Keratinocyte (primary cell): ENCODE measurements around the gene RPL4. TPM values are rescaled to one million over a fixed set of nuclear protein-coding genes. Genes with fewer than 3 reads are reported as not detected.

Experiments
- DNase-seq: peaks from one replicate; pipeline ENCODE4 v3.0.0-alpha.2; 2011; ENCODE audit warnings: low read depth, missing footprints, low spot score
- FAIRE-seq: peaks from 2 replicates; lab custom pipeline; 2011; peaks lifted over from hg19 to GRCh38; lab: Jason Lieb, UNC
- H2AFZ ChIP-seq: 2 replicates; pipeline ENCODE4 v1.6.0; 2012; ENCODE audit warnings: low read length, control low read depth, inconsistent platforms; ENCODE audit not compliant: control insufficient read depth
- H3K27ac ChIP-seq: 2 replicates; pipeline ENCODE4 v1.5.1; 2011; ENCODE audit warnings: low read length; ENCODE audit not compliant: control insufficient read depth, insufficient read depth
- H3K27me3 ChIP-seq: 3 replicates; pipeline ENCODE4 v1.6.0; 2011; ENCODE audit warnings: low read length; ENCODE audit not compliant: control insufficient read depth, insufficient read depth; ENCODE audit errors: extremely low read depth
- H3K36me3 ChIP-seq, 2 experiments: 2 replicates in 1 of 2; 3 replicates in 1 of 2; pipeline ENCODE4 v1.5.1; 2011; ENCODE audit warnings: low read length in 2 of 2, mild to moderate bottlenecking in 1 of 2; ENCODE audit not compliant: control insufficient read depth in 2 of 2, insufficient read depth in 2 of 2; ENCODE audit errors: extremely low read depth in 1 of 2
- H3K4me1 ChIP-seq: 3 replicates; pipeline ENCODE4 v1.5.1; 2011; ENCODE audit warnings: low read length; ENCODE audit not compliant: control insufficient read depth, insufficient read depth; ENCODE audit errors: extremely low read depth
- H3K4me2 ChIP-seq: 3 replicates; pipeline ENCODE4 v1.6.0; 2011; ENCODE audit warnings: low read depth, low read length; ENCODE audit not compliant: control insufficient read depth, insufficient read depth; ENCODE audit errors: extremely low read depth
- H3K4me3 ChIP-seq, 3 experiments: fragments of 200-600 bp in 1 of 3; sonication (generic) in 1 of 3; 2 replicates in 2 of 3; 3 replicates in 1 of 3; pipeline ENCODE4 v1.5.1; 2011 to 2016; ENCODE audit warnings: low read length in 3 of 3, mild to moderate bottlenecking in 3 of 3, control low read depth in 2 of 3, inconsistent platforms in 1 of 3, low read depth in 1 of 3, mixed read lengths in 1 of 3, mixed run types in 1 of 3, moderate library complexity in 1 of 3; ENCODE audit not compliant: control insufficient read depth in 2 of 3, insufficient read depth in 2 of 3; ENCODE audit errors: extremely low read depth in 1 of 3
- H3K79me2 ChIP-seq: 2 replicates; pipeline ENCODE4 v1.6.0; 2012; ENCODE audit warnings: low read length; ENCODE audit not compliant: control insufficient read depth, insufficient read depth
- H3K9ac ChIP-seq: 3 replicates; pipeline ENCODE4 v1.6.0; 2011; ENCODE audit warnings: low read length; ENCODE audit not compliant: control insufficient read depth, insufficient read depth; ENCODE audit errors: extremely low read depth
- H3K9me1 ChIP-seq: 3 replicates; pipeline ENCODE4 v1.6.0; 2011; ENCODE audit warnings: low read length; ENCODE audit not compliant: control insufficient read depth, insufficient read depth; ENCODE audit errors: extremely low read depth
- H3K9me3 ChIP-seq: 2 replicates; pipeline ENCODE4 v1.5.1; 2012; ENCODE audit warnings: low read depth, low read length; ENCODE audit not compliant: control insufficient read depth
- H4K20me1 ChIP-seq: 3 replicates; pipeline ENCODE4 v1.6.0; 2011; ENCODE audit warnings: low read length; ENCODE audit not compliant: control insufficient read depth, insufficient read depth; ENCODE audit errors: extremely low read depth
- EZH2 ChIP-seq: IDR thresholded peaks from one replicate; pipeline ENCODE4 v1.6.1; 2012; ENCODE audit warnings: inconsistent platforms, mild to moderate bottlenecking, low read length, moderate library complexity
- dilution Hi-C: fragments of 300-500 bp; cut with MboI; formaldehyde crosslinking; loops from one replicate; pipeline ENCODE4 v1.7.0; 2020; ENCODE audit warnings: low sequenced_read_pairs; ENCODE audit not compliant: extremely low pct_ligation_motif_present
- polyA plus RNA-seq, 5 experiments: library from polyadenylated mRNA; depleted of rRNA in 3 of 5; stranded (reverse) in 3 of 5; stranded (forward) in 1 of 5; unstranded in 1 of 5; fragments of >200 nt; gene quantifications; 1 replicate in 1 of 5; 2 replicates in 3 of 5; 3 replicates in 1 of 5; pipeline versions ENCODE4 v1.2.1 to v1.2.3, GENCODE V29; 2011 to 2012; ENCODE audit warnings: missing spikeins in 2 of 5, low read depth in 1 of 5, low replicate concordance in 1 of 5
- TF ChIP-seq, protein P1 (sequence below), 3 experiments: IDR thresholded peaks in 1 of 3; conservative IDR thresholded peaks in 1 of 3; optimal IDR thresholded peaks in 1 of 3; 2 replicates in 2 of 3; 3 replicates in 1 of 3; pipeline versions ENCODE3 to v1.5.1; 2011; ENCODE audit warnings: low read length in 3 of 3, mild to moderate bottlenecking in 3 of 3, moderate library complexity in 2 of 3, control low read depth in 1 of 3, inconsistent platforms in 1 of 3; ENCODE audit not compliant: insufficient read depth in 2 of 3; ENCODE audit errors: extremely low read depth in 1 of 3

RPL4 gene
- polyA plus RNA-seq, 1 donor (not counting 4 experiments of a cell fraction or from before 2014, with no cell fraction given) = 4,989 TPM

DNA sequence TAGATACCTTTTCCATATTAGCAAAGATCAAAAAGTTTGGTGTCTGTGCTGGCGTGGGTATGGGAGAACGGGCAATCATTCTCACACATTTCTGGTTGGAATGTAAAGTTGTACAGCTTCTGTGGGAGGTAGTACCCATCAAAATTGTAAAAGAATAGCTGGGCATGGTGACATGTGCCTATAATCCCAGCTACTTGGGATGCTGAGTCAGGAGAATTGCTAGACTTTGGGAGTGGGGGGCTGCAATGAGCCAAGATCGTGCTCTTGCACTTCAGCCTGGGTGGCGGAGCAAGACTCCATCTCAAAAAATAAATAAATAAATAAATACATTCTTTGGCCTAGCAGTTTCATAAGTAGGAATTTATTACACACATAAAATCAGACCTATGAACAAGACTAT is 38.2 kb upstream of the RPL4 start:
- H3K9me1 ChIP-seq = no peaks in the 10 kb centered on the region
- FAIRE-seq (no peak), DNase-seq (no peak)
- no peak overlapping the region for H2AFZ ChIP-seq
- TF ChIP-seq, protein P1, sequence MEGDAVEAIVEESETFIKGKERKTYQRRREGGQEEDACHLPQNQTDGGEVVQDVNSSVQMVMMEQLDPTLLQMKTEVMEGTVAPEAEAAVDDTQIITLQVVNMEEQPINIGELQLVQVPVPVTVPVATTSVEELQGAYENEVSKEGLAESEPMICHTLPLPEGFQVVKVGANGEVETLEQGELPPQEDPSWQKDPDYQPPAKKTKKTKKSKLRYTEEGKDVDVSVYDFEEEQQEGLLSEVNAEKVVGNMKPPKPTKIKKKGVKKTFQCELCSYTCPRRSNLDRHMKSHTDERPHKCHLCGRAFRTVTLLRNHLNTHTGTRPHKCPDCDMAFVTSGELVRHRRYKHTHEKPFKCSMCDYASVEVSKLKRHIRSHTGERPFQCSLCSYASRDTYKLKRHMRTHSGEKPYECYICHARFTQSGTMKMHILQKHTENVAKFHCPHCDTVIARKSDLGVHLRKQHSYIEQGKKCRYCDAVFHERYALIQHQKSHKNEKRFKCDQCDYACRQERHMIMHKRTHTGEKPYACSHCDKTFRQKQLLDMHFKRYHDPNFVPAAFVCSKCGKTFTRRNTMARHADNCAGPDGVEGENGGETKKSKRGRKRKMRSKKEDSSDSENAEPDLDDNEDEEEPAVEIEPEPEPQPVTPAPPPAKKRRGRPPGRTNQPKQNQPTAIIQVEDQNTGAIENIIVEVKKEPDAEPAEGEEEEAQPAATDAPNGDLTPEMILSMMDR (optimal IDR thresholded peaks at IDR 0.05 in 1 of 3, IDR thresholded peaks at IDR 0.05 in 1 of 3, conservative IDR thresholded peaks at IDR 0.05 in 1 of 3; ENCODE audit: extremely low read depth in 1 of 3, insufficient read depth in 2 of 3, low read length in 3 of 3) = no peak
- TF ChIP-seq EZH2 = no peak
- no peak overlapping the region for H3K4me3 ChIP-seq
- H3K79me2 ChIP-seq = no peaks in the 10 kb centered on the region
- dilution Hi-C loops = no loop called here
- H3K4me2 ChIP-seq = no peak overlapping the region
- H3K9me3 ChIP-seq = no peaks in the 10 kb centered on the region
- H3K27ac ChIP-seq = no peak overlapping the region
- no peak overlapping the region for H3K9ac ChIP-seq
- no peaks in the 10 kb centered on the region for H3K4me1 ChIP-seq
- H4K20me1 ChIP-seq = no peaks in the 10 kb centered on the region
- H3K36me3 ChIP-seq = peaks cover 2 to 15% of the 10 kb centered on the region in 2 experiments
- H3K27me3 ChIP-seq = no peaks in the 10 kb centered on the region

DNA sequence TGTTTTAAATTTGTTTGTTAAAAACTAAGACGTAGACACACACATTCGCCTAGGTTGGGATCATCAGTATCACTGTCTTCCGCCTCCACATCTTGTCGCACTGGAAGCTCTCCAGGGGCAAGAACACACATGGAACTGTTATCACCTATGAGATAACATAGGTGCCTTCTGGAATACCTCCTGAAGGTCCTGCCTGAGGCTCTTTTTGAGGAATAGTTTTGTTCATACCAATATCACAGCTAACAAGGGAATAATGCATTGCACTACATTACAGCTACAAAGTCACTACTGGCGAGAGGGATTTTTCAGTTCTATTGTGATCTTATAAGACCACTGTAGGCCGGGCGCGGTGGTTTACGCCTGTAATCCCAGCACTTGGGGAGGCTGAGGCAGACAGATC is 30.4 kb upstream of the RPL4 start:
- no peak for FAIRE-seq

More for the DNA sequence above, 30.4 kb upstream of the RPL4 start:
- no peaks in the 10 kb centered on the region for H3K27me3 ChIP-seq
- no peak overlapping the region for H3K4me3 ChIP-seq
- DNase-seq = no peak
- no peaks in the 10 kb centered on the region for H3K9me3 ChIP-seq
- H2AFZ ChIP-seq = no peak overlapping the region
- no peaks in the 10 kb centered on the region for H3K9me1 ChIP-seq
- H3K79me2 ChIP-seq = no peaks in the 10 kb centered on the region
- no peak for TF ChIP-seq EZH2
- TF ChIP-seq, protein P1 (optimal IDR thresholded peaks at IDR 0.05 in 1 of 3, IDR thresholded peaks at IDR 0.05 in 1 of 3, conservative IDR thresholded peaks at IDR 0.05 in 1 of 3; ENCODE audit: extremely low read depth in 1 of 3, insufficient read depth in 2 of 3, low read length in 3 of 3) = no peak
- no peak overlapping the region for H3K4me2 ChIP-seq
- H4K20me1 ChIP-seq = no peaks in the 10 kb centered on the region
- dilution Hi-C loops = no loop called here
- no peak overlapping the region for H3K9ac ChIP-seq
- H3K4me1 ChIP-seq = no peaks in the 10 kb centered on the region
- H3K27ac ChIP-seq = no peak overlapping the region
- H3K36me3 ChIP-seq = peaks cover 3 to 11% of the 10 kb centered on the region in 2 experiments
